Measurements from ENCODE around the gene ERGIC1. TPM values are rescaled to one million over a fixed set of nuclear protein-coding genes. Genes with fewer than 3 reads are reported as not detected.

The ERGIC1 gene
- total and polyA plus RNA-seq, 8 donors: 54.5 to 293 (median 104) TPM

DNA sequence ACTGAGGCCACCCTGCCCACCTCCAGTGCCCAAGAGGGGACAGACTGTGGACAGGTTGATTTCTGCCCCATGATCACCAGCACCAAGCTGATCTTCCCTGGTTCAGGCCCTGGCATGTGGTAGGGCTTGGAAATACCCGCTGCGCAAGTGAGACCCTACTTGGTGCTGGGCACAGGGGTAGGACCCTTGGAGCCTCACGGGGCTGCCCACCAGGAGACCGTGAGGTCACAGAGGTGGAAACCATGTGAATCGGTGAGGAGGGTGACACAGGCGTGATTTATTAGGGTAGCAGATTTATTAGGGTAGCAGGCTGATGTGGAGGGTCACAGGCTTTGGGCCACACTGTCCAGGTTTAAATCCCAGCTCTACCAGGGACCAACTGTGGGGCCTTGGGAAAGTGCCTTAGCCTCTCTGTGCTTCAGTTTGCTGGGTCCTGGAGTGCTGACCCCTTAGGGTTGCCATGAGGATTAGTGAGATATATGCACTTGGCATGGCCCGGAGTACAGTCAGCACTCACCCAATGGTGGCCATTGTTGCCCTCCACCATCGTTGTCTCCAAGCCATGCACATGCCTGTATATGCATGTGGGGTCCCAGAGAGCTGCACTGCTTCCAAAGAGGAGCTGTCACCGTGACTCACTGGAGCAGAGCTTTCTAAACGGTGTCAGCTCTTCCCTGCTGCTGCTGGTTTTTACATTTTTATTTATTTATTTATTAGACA lies 42.2 kb upstream of the ERGIC1 start:
- H3K27ac ChIP-seq: peak overlapping the region in 4 of 5 donors; percentile 16 to 85 (median 26)
- H3K4me3 ChIP-seq: no peak overlapping the region
- H3K27me3 ChIP-seq: no peaks in the 10 kb centered on the region
- DNase-seq: no peak
- peaks cover 39 to 71% (median 52%) of the 10 kb centered on the region in 4 donors for H3K4me1 ChIP-seq
- no peaks in the 10 kb centered on the region for H3K9me3 ChIP-seq
- no peak for TF ChIP-seq EP300 (IDR thresholded peaks at IDR 0.05)
- no peak for TF ChIP-seq POLR2AphosphoS5 (IDR thresholded peaks at IDR 0.05)
- TF ChIP-seq, protein P1, sequence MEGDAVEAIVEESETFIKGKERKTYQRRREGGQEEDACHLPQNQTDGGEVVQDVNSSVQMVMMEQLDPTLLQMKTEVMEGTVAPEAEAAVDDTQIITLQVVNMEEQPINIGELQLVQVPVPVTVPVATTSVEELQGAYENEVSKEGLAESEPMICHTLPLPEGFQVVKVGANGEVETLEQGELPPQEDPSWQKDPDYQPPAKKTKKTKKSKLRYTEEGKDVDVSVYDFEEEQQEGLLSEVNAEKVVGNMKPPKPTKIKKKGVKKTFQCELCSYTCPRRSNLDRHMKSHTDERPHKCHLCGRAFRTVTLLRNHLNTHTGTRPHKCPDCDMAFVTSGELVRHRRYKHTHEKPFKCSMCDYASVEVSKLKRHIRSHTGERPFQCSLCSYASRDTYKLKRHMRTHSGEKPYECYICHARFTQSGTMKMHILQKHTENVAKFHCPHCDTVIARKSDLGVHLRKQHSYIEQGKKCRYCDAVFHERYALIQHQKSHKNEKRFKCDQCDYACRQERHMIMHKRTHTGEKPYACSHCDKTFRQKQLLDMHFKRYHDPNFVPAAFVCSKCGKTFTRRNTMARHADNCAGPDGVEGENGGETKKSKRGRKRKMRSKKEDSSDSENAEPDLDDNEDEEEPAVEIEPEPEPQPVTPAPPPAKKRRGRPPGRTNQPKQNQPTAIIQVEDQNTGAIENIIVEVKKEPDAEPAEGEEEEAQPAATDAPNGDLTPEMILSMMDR (IDR thresholded peaks at IDR 0.05): no peak
- no peak for TF ChIP-seq POLR2A (IDR thresholded peaks at IDR 0.05)
- WGBS, 5 donors: 90 to 96% (median 93%) methylated on average over 10 of the region's 10 CpGs
- no peaks in the 10 kb centered on the region for H3K36me3 ChIP-seq
- intact Hi-C loops (cut with DNase I; ENCODE audit: low total_unique reads): no loop called here

DNA sequence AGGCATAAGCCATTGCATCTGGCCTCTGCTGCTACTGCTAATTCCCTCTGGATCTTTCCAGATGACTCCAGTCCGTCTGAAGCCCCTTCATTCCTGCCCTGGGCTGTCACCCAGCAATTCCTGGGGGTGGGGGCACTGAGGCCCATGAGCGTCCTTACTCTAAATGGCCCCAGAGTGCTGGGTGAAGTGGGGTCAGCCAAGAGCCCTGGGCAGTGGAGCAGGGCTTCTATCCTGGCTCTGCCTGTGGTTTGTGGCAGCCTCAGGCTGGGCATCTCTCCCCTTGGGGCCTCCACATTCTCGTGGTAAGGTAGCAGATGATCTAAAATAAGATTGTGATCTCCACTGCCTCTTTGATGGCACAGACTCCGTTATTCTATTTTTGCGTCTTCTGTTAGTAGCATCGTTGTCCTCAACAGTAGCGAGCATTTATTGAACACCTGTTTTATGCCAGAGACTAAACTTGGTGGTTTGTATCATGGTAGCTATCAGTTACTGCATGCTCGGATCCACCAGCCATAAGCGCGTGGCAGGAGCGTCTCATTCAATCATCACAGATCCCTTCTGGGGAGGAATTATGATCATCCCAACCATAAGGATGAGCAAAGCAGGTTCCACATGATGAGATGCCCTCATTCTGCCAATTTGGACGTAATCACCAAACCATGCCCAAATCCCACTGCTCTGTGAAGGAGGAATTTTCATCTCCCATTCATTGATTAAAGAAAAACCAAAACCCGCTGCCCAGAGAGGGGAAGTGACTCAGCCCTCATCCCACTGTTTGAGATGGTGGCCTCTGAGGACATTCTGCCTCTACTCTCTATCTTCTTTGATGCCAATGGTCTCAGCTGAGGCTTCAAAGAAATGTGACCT lies 41.1 kb upstream of the ERGIC1 start:
- no peak for TF ChIP-seq POLR2A (IDR thresholded peaks at IDR 0.05)
- TF ChIP-seq EP300 (IDR thresholded peaks at IDR 0.05): no peak
- TF ChIP-seq, protein P1 (IDR thresholded peaks at IDR 0.05): no peak
- no peak for TF ChIP-seq POLR2AphosphoS5 (IDR thresholded peaks at IDR 0.05)
- no peaks in the 10 kb centered on the region for H3K36me3 ChIP-seq
- H3K27ac ChIP-seq: peak overlapping the region in 4 of 5 donors; percentile 80 to 85 (median 83)
- no peak overlapping the region for H3K4me3 ChIP-seq
- peaks cover 42 to 76% (median 56%) of the 10 kb centered on the region in 4 donors for H3K4me1 ChIP-seq
- H3K27me3 ChIP-seq: no peaks in the 10 kb centered on the region
- no peak for DNase-seq
- 78 to 90% (median 88%) methylated on average over 12 to 13 of the region's 13 CpGs for WGBS, 5 donors
- intact Hi-C loops (cut with DNase I; ENCODE audit: low total_unique reads): no loop called here
- H3K9me3 ChIP-seq: no peaks in the 10 kb centered on the region

DNA sequence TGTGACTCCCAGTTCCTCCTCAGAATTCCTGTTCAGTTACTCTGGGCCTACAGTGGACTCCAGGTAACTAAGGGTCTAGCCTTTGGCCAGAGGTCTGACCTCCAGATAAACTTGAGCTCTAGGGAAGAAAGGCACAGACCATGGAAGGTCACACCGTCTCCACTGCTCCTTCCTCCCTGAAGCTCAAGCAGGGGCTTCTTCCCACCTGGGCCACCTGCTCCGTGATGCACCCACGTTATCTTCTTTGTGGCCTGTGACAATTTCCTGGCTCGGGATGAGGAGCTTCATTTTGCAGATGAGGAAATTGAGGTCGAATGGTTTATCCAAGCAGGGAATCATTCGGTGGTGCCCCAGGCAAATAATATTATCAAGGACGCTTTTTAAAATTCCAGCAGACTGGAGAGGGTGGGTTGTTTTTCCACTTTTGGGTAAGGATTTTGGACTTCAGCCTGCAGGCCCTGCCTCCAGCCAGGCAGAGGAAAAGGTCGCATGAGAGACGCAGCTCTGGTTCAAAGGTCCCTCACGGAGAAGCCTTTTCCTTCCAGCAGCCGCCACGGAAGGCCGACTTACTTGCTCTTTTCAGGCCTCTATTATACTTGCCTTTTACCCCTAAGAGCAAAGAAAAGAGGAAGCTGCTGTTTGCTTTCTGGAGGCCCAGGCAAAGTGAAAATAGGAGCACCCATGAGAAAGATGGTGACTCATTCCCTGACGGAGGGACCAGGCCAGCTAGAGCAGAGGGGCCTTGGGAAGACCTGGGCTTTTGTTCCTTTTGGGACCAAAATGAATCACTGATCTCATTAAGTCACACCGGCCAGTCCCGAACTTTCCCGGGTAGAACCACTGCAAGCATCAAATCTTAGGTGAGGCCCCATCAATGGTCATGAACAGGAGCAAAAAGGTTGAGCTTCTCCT lies 40.2 kb upstream of the ERGIC1 start:
- DNase-seq: no peak

More for the DNA sequence above, 40.2 kb upstream of the ERGIC1 start:
- Histone ChIP-seq H3K27me3 (no peaks in the 10 kb centered on the region), H3K4me1 (peaks cover 42 to 76% (median 53%) of the 10 kb centered on the region in 4 donors), H3K4me3 (no peak overlapping the region), H3K9me3 (no peaks in the 10 kb centered on the region), H3K36me3 (no peaks in the 10 kb centered on the region), H3K27ac (peak overlapping the region in 4 of 5 donors; percentile 80 to 85 (median 83))
- TF ChIP-seq, protein P1 (IDR thresholded peaks at IDR 0.05): no peak
- no peak for TF ChIP-seq EP300 (IDR thresholded peaks at IDR 0.05)
- TF ChIP-seq POLR2AphosphoS5 (IDR thresholded peaks at IDR 0.05): no peak
- no peak for TF ChIP-seq POLR2A (IDR thresholded peaks at IDR 0.05)
- intact Hi-C loops (cut with DNase I; ENCODE audit: low total_unique reads): no loop called here
- WGBS, 5 donors: 76 to 87% (median 85%) methylated on average over 17 of the region's 17 CpGs

Data from stomach (tissue), 9 donors.